ENCODE results near the gene SLC10A7.
A peak's percentile ranks its signal among the peaks of the same experiment; 100 is the strongest.

SLC10A7 gene

GRCh38 chr4:146521541-146522097, at the start of gene SLC10A7:
Gene SLC10A7 (minus strand): TSS chr4:146521940. CDS start chr4:146521717, 223 bp downstream.
- DNase-seq (ENCODE audit: low read depth, low spot score), result peak; percentile 42

DNA sequence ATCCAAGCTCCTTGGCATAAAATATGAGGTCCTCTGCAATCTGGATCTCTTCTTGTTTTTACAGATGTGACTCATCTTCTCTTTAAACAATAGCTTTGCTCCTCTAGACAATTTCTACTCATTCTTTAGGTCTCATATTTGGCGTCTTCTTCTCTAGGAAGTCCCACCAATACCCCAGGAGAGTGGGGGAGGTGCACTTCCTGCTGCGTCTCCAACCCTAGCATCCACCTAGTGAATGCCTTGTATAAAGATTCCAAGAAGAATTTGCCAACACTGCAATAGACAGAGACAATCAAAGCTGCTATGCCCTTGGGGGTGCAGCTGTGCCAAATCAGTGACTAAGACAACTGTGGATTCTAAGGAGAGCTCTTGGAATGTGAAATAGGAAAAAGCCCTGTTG, 45.7 kb upstream of the SLC10A7 start:
- no peak for DNase-seq (ENCODE audit: low read depth, low spot score)

DNA sequence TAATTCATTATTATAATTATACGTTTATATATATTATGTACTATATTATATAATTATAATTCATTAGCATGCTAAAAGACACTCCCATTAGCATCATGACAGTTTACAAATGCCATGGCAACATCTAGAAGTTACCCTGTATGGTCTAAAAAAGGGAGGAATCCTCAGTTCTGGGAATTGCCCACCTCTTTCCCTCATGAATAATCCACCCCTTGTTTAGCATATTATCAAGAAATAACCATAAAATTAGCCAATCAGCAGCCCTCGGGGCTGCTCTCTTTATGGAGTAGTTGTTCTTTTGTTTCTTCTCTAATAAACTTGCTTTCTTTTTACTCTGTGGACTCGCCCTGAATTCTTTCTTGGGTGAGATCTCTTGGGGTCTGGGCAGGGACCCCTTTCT, 42.8 kb upstream of the SLC10A7 start:
- no peak for DNase-seq (ENCODE audit: low read depth, low spot score)

DNA sequence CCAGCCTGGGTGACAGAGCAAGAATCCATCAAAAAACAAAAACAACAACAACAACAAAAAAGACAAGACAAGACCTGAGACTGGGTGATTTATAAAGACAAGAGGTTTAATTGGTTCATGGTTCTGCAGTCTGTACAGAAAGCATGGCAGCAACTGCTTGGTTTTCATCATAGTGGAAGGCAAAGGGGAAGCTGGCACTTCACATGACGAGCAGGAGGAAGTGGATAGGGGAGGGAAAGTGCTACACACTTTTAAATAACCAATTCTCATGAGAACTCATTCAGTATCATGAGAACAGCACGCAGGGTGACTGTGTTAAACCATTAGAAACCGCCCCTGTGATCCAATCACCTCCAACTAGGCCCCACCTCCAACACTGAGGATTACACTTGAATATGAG, 28.4 kb upstream of the SLC10A7 start:
- no peak for DNase-seq (ENCODE audit: low read depth, low spot score)

GRCh38 chr4:146548443-146548842, 26.7 kb upstream of the SLC10A7 start:
- no peak for DNase-seq (ENCODE audit: low read depth, low spot score)

- DNase-seq (ENCODE audit: low read depth, low spot score), result no peak
Observed at GRCh38 chr4:146545102-146545501, 23.4 kb upstream of the SLC10A7 start.

GRCh38 chr4:146534178-146534577, 12.4 kb upstream of the SLC10A7 start:
- no peak for DNase-seq (ENCODE audit: low read depth, low spot score)

DNA sequence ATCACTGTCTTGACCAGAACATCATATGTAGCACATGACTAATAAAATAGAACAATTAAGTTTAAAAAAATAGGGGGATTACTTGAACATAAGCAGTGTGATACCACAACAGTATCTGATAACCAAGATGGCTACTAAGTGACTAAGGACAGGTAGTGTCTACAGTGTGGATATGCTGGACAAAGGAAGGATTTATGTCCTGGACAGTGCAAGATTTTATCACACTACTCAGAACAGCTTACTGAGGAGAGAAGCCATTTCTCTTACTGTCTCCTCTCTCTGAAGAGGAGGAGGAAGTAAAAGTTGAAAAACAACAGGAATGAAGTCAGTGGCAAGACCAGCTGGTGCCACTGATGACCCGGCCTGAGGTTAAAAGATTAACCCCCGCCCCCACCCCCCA, 4.0 kb upstream of the SLC10A7 start:
- no peak for DNase-seq (ENCODE audit: low read depth, low spot score)

DNA sequence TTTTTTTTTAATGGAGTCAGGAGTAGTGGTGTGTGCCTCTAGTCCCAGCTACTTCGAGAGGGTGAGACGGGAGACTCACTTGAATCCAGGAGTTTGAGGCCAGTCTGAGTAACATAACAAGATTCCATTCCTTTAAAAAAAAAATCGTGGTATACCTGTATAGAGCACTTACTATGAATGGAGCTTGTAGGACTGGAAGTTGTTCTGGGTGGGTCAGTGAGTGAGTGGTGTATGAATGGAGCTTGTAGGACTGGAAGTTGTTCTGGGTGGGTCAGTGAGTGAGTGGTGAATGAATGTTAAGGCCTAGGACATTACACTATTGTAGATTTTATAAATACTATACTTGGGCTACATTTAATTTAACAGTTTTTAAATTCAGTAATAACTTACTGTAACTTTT, 2.9 kb upstream of the SLC10A7 start:
- no peak for DNase-seq (ENCODE audit: low read depth, low spot score)

DNA sequence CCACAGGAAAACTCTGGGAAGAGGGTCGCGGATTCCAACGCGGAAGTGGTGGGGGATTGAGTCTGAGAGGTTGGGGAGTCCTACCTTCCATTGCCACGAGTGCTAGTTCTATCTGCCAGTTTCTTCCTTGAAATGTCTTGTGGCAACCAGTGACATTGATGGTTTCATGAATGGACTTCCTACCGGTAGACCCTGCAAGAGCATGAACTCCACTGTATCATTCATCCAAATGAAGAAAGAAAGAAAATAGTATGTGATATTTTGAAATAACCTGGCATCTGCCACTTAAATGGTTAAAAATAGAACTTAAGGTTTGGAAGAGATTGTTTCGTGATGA, 1.1 kb upstream of the SLC10A7 start:
- DNase-seq (ENCODE audit: low read depth, low spot score), result no peak

DNA sequence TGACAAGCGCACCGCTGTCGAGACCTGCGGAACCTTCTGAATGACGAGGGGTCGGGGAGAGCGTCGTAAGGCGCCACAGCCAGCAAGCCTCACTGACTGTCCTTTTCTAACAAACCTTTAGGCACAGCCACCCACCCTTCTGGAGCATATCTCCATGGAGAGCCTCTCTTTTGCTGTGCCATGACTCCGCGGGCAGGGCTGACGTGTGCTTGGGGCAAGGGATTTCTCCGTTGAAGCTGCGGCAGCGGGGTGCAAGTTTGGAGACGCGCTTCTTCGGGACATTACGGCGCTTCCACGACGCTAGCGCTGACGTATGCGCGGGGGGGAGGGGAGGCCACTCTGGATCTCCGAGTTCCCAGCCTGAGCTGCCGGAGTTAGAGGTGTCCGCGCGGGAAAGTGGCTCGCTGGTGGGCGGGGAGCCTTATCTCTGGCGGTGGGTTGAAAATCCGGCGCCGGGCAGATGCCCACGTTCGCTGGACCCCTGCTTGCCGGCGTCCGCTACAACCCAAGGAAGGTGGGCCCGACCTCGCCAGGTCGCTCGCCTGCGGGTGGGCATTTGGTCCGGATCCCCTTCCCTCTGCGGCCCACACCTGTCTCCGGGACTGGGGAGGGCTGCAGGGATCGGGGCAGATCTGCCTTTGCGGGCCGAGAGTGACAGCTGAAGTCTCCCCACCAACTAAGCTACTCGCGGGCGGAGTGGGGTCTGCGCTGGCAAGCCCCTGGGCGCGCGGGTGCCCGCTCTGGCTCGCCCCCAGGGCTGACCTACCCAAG, 543 bp upstream of the SLC10A7 start:
- DNase-seq (ENCODE audit: low read depth, low spot score), result peak; percentile 58

DNA sequence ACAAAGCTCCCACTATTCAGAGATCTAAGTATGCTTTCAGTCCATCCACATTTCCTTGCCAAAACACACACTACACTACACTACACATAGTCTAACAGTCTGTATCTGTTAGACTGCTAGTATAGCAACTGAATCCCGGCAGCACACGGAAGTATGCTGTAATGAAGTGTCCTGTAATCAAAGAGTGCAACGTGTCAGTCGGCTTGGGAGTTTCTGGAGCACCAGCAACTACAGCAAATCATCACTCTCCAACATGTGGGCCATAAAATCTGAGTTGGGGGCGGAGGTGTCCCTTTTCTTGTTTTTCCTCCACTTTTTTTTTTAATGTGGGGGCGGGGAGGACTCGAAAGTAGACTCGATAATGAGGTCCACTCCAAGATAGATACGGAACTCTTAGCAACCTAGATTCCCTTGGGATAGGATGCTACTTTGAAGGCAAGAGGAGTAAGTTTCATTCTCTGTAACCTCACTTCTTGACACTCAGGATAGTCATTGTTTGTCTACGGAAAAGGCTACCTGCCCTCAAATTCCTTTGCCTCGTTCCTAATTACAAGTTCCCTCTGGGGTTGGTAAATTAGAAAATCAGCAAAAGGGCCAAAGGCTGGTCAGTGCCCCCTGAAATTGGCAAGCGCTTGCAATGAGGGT, 722 bp downstream of the SLC10A7 start:
- DNase-seq (ENCODE audit: low read depth, low spot score), result no peak

GRCh38 chr4:146514651-146515357, 6.9 kb downstream of the SLC10A7 start:
- no peak for DNase-seq (ENCODE audit: low read depth, low spot score)

DNA sequence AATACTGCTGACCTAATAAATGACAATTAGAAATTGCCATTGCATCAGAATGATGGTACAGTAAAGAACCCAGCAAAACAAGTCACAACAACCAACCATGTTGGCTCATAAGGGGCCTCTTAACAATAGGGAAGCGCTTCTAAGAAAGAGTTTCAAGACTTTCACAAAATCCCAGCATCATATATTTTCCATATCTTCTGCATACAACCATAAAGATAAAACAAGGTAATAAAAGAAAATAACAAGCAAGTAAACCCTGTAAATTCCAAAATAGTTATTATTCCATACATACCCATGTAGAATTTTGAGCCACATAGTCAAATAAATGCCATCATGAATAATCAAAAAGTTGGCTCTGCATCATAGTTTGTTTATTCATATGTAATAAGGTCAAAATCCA, 8.2 kb downstream of the SLC10A7 start:
- DNase-seq (ENCODE audit: low read depth, low spot score), result no peak

DNA sequence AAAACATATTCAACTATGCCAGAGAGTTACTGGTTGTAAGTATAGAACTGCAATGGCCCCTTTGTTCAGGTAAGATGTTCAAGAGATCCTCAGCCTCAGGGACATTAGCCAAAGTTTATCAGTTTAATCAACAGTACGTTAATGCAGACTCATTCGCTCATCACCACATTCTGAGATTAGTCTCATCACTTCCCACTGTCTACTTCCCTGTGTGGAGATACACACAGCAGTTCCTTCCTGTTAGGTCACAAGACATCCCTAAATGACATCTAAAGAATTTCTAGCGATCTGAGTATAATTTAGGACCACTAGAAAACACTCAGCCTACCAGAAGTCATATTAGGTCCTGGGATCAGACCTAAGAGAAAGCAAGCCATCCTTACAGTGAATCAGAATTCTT, 10.4 kb downstream of the SLC10A7 start:
- no peak for DNase-seq (ENCODE audit: low read depth, low spot score)

GRCh38 chr4:146510942-146511341, 10.8 kb downstream of the SLC10A7 start:
- DNase-seq (ENCODE audit: low read depth, low spot score), result no peak

DNA sequence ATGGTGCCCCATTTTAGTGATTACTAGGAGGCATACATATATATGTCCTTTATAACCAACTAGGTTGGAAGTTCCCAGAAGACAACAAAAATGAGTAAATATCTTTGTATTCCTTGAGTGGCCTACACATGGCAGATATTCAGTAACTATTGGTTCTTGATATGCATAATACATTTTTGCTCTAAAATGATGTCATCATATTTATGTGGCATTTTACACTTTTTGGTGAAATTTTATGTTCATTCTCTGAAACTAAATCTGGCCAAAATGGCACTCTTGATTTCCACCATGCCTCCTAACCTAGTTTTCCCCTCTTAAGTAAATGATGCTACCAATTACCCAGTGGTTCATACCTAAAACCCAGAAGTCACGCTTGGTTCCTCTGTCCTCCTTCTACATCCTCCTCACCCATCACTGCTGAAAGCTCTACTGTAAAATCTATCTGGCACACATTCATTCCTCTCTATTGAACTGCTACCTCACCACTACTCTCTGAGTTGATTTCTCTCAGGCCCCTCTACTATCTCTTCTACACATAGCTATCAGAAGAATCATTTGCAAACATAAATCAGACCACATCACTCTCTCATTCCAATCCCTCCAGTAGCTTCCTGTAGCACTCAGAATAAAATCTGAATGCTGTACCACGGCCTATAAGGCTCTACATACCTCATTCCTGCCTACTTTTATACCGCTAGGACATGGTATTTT, 13.4 kb downstream of the SLC10A7 start:
- DNase-seq (ENCODE audit: low read depth, low spot score), result no peak

DNA sequence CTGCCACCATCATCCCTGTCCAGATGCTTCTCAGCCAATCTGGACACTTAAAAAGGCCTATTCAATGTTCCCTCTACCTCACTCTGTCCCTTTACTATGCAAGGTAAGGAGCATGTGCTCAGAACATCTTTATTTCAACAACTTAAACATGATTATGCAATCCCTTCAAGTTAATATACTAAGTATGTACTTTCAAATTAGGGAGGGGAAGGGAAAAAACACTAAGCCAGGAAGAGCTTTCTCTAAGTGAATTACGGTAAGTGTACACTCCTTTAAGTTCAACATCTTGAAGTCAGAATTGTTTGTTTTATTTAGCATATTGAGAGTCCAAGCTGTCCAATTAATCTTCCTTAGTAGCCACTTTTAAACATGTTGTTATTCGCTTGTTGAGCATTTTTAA, 14.1 kb downstream of the SLC10A7 start:
- DNase-seq (ENCODE audit: low read depth, low spot score), result no peak

- no peak for DNase-seq (ENCODE audit: low read depth, low spot score)
Observed at GRCh38 chr4:146506272-146506671, 15.5 kb downstream of the SLC10A7 start.

DNA sequence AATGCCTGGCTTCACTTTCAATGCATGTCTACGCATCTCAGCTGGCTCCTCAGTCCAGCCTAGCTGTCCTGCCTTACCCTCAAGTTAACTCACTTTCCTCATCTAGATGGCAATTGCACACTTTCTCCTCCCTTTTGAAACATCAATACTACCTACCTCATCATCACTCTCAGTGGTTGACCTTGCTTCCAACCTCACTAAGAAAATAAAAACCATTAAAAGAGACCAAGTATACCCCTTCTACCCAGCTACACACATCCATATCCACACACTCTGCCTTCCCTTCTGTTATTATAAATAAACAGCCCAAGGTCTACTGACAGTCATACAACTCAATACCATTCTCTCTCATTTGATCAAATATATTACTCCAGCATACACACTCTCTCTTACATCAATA, 21.5 kb downstream of the SLC10A7 start:
- no peak for DNase-seq (ENCODE audit: low read depth, low spot score)

DNA sequence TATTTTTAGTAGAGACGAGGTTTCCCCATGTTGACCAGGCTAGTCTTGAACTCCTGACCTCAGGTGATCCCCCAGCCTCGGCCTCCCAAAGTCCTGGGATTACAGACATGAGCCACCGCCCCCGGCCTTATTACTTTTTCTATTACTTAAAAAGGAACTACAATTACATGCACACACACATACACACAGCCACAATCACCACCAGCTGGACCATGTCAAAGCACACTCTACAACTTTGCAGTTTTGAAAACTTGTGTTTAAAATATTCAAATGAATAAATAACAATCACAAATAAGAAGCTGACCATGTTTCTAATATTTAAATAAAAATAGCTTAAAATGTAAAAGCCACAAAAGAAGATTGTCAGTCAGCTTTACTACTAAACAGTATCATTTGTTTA, 23.4 kb downstream of the SLC10A7 start:
- DNase-seq (ENCODE audit: low read depth, low spot score), result no peak

DNA sequence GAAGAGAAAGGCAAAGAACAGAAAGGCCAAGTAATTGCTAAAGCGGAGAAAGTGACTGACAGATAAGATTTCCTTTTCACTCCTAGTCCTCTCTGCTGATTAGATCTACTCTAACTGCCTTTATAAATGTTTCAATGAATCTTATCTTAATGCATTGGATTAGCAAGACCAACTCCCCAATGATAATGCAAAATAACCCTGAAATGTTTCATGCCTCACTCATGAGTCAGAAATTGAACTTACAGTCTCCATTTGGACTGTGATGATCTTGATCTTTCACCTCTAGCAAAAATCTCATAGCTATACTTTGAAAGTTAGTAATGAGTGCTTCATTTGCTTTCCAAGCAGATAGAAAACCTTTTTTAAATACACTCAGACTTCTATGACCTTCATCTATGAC, 26.5 kb downstream of the SLC10A7 start:
- no peak for DNase-seq (ENCODE audit: low read depth, low spot score)
